Smooth muscle cell (in vitro differentiated cells): ENCODE data around the gene U2SURP. TPM values are rescaled to one million over a fixed set of nuclear protein-coding genes. Genes with fewer than 3 reads are reported as not detected.

Experiments
- DNase-seq: peaks from one replicate; lab custom pipeline; 2025; ENCODE audit not compliant: unreplicated experiment; lab: John Stamatoyannopoulos, UW
- H2AFZ ChIP-seq: fragments of 200-600 bp; sonication (generic); 2 replicates; pipeline ENCODE4 v1.6.0; 2016; ENCODE audit warnings: antibody characterized with exemption, low read depth, mild to moderate bottlenecking
- H3F3A ChIP-seq: fragments of 200-600 bp; sonication (generic); 2 replicates; pipeline ENCODE4 v1.6.0; 2017; ENCODE audit warnings: antibody characterized with exemption, low read depth
- H3K27ac ChIP-seq: fragments of 200-600 bp; sonication (generic); 2 replicates; pipeline ENCODE4 v1.5.1; 2016; ENCODE audit warnings: low read depth, mild to moderate bottlenecking
- H3K27me3 ChIP-seq: fragments of 200-600 bp; sonication (generic); 2 replicates; pipeline ENCODE4 v1.6.1; 2016; ENCODE audit warnings: low read depth, mild to moderate bottlenecking
- H3K36me3 ChIP-seq: fragments of 200-600 bp; sonication (generic); 2 replicates; pipeline ENCODE4 v1.5.1; 2016; ENCODE audit warnings: low read depth
- H3K4me1 ChIP-seq: fragments of 200-600 bp; sonication (generic); 2 replicates; pipeline ENCODE4 v1.5.1; 2016; ENCODE audit warnings: low read depth
- H3K4me2 ChIP-seq: fragments of 200-600 bp; sonication (generic); 2 replicates; pipeline ENCODE4 v1.6.0; 2016; ENCODE audit warnings: mild to moderate bottlenecking
- H3K4me3 ChIP-seq: fragments of 200-600 bp; sonication (generic); 2 replicates; pipeline ENCODE4 v1.5.1; 2016; ENCODE audit warnings: mild to moderate bottlenecking
- H3K79me2 ChIP-seq: fragments of 200-600 bp; sonication (generic); 2 replicates; pipeline ENCODE4 v1.6.0; 2016; ENCODE audit warnings: low read depth, mild to moderate bottlenecking
- H3K9ac ChIP-seq: fragments of 200-600 bp; sonication (generic); 2 replicates; pipeline ENCODE4 v1.6.0; 2016; ENCODE audit warnings: low read depth
- H3K9me3 ChIP-seq: fragments of 200-600 bp; sonication (generic); replicated peaks from 2 replicates; pipeline ENCODE4 v1.5.1; 2016; ENCODE audit warnings: low read depth
- H4K20me1 ChIP-seq: fragments of 200-600 bp; sonication (generic); 2 replicates; pipeline ENCODE4 v1.6.0; 2016; ENCODE audit warnings: low read depth
- CTCF ChIP-seq: fragments of 200-600 bp; sonication (generic); IDR thresholded peaks from 2 replicates; pipeline ENCODE4 v1.5.1; 2017; ENCODE audit warnings: borderline replicate concordance, mild to moderate bottlenecking, antibody characterized with exemption; ENCODE audit not compliant: insufficient read depth, poor library complexity, severe bottlenecking
- WGBS: methylation state at CpG from one replicate; pipeline ENCODE4 v1.1.7; 2016; ENCODE audit warnings: low lambda C conversion rate; 5-methylcytosine and 5-hydroxymethylcytosine counted together
- polyA plus RNA-seq: library from polyadenylated mRNA; unstranded; fragments of >200 nt; fragmentation: Nextera tagmentation; extraction: Ambion mirVana; gene quantifications from 2 replicates; pipeline ENCODE4 v1.2.1, GENCODE V29; 2016
- total RNA-seq: library from RNA; depleted of rRNA; stranded (reverse); fragments of >200 nt; gene quantifications from 2 replicates; pipeline ENCODE4 v1.2.3, GENCODE V29; 2014

Gene U2SURP
- total and polyA plus RNA-seq, 2 experiments from 2014 or later: 49.0 to 80.4 TPM

- Histone ChIP-seq H3K79me2 (no peaks in the 10 kb centered on the region), H3F3A (no peaks in the 10 kb centered on the region), H3K27me3 (peaks cover 24% of the 10 kb centered on the region), H3K9me3 (no peaks in the 10 kb centered on the region), H3K9ac (no peak overlapping the region), H3K4me2 (no peak overlapping the region), H2AFZ (no peak overlapping the region), H3K4me3 (no peak overlapping the region), H3K36me3 (no peaks in the 10 kb centered on the region), H3K27ac (no peak overlapping the region), H4K20me1 (no peaks in the 10 kb centered on the region), H3K4me1 (peaks cover 4% of the 10 kb centered on the region)
- TF ChIP-seq CTCF: no peak
- 91% methylated on average over 4 of the region's 4 CpGs for WGBS
- DNase-seq: no peak
These were observed 32.9 kb upstream of the U2SURP start for GRCh38 chr3:142968319-142969025.

GRCh38 chr3:142971431-142971830, 29.9 kb upstream of the U2SURP start:
- no peaks in the 10 kb centered on the region for H4K20me1 ChIP-seq
- peaks cover 4% of the 10 kb centered on the region for H3K4me1 ChIP-seq
- DNase-seq: no peak
- H3K9me3 ChIP-seq: no peaks in the 10 kb centered on the region
- no peak overlapping the region for H3K27ac ChIP-seq
- H3K4me2 ChIP-seq: no peak overlapping the region
- no peaks in the 10 kb centered on the region for H3K79me2 ChIP-seq
- no peak for TF ChIP-seq CTCF
- H3K4me3 ChIP-seq: no peak overlapping the region
- H2AFZ ChIP-seq: peak overlapping the region; percentile 54
- H3K27me3 ChIP-seq: peaks cover 5% of the 10 kb centered on the region
- WGBS: 95% methylated on average over 3 of the region's 3 CpGs
- H3K9ac ChIP-seq: no peak overlapping the region
- H3K36me3 ChIP-seq: no peaks in the 10 kb centered on the region
- no peaks in the 10 kb centered on the region for H3F3A ChIP-seq

GRCh38 chr3:142972092-142972753, 29.1 kb upstream of the U2SURP start:
- Histone ChIP-seq H3K36me3 (no peaks in the 10 kb centered on the region), H3K4me2 (peak overlapping the region; percentile 55), H3K9me3 (no peaks in the 10 kb centered on the region), H4K20me1 (no peaks in the 10 kb centered on the region), H3K4me3 (no peak overlapping the region), H3F3A (no peaks in the 10 kb centered on the region), H2AFZ (peak overlapping the region; percentile 54), H3K79me2 (no peaks in the 10 kb centered on the region), H3K9ac (no peak overlapping the region), H3K27ac (no peak overlapping the region), H3K4me1 (peaks cover 4% of the 10 kb centered on the region), H3K27me3 (no peaks in the 10 kb centered on the region)
- 33% methylated on average over 7 of the region's 7 CpGs for WGBS
- no peak for TF ChIP-seq CTCF
- DNase-seq: no peak
